ENCODE data around the gene ZSWIM1.

DNA sequence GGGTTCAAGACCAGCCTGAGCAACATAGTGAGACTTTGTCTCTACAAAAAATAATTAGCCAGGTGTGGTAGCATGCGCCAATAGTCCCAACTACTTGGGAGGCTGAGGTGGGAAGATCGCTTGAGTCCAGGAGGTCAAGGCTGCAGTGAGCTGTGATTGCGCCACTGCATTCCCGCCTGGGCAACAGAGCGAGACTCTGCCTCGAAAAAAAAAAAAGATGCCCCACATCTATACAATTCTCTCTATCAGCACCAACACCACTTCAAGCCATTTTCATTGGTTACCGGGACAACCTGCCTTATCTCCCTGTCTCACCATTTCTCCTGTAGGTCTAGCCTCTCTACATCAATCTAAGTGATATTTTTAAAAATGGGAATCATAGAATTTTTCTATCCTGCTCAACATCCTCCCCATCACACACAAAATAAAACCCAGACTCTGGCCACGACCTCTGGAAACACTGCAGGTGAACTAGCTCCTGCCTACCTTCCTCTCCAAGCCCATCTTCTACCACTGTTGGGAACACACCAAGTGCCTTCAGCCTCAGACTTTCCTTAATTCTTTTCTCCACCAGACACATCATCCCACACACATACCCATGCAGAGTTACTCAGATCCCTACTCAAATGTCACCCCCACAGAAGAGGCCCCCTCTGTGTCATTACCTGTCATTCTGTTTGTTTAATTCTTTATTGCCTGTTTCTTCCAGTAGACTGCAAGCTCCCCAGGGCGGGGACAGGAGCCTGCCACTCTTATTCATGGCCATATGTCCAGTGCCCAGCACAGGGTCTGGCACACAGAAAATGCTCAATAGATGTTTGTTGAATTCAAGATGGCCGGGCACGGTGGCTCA is 40.5 kb downstream of the ZSWIM1 start:
- TF ChIP-seq EP300 (IDR thresholded peaks at IDR 0.05; ENCODE audit: low read depth in 2 of 2, low read length in 2 of 2) (peak in 1 of 2 experiments; percentile 40; a peak in 1 of 4 replicates), EP300 (CRISPR knock-in tag; IDR thresholded peaks at IDR 0.05; ENCODE audit: borderline replicate concordance) (no peak), EED (CRISPR knock-in tag; IDR thresholded peaks at IDR 0.05) (no peak), REST (IDR thresholded peaks at IDR 0.05; ENCODE audit: borderline replicate concordance in 1 of 2, low read depth in 1 of 2, low read length in 2 of 2) (no peak)
